ENCODE measurements around the gene OSBPL9. TPM values are rescaled to one million over a fixed set of nuclear protein-coding genes. Genes with fewer than 3 reads are reported as not detected.

Gene OSBPL9
- total and polyA plus RNA-seq, 10 of the 15 experiments (the other 5 are each of a cell fraction or from before 2014, with no cell fraction given): 25.9 to 156 (median 108) TPM

DNA sequence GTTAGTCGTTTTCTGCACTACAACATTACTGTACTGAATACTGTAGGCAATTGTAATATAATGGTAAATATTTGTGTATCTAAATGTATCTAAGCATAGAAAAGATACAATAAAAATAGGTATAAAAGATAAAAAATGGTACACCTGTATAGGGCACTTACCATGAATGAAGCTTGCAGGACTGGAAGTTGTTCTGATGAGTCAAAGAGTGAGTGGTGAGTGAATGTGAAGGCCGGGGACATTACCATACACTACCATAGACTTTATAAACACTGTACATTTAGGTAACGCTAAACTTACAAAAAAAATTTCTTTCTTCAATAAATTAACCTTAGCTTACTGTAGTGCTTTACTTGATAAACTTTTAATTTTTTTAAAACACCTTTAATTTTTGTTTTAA, 13.5 kb downstream of the OSBPL9 start:
- TF ChIP-seq JUNB (IDR thresholded peaks at IDR 0.05): peak; percentile 61
- TF ChIP-seq, protein P1, sequence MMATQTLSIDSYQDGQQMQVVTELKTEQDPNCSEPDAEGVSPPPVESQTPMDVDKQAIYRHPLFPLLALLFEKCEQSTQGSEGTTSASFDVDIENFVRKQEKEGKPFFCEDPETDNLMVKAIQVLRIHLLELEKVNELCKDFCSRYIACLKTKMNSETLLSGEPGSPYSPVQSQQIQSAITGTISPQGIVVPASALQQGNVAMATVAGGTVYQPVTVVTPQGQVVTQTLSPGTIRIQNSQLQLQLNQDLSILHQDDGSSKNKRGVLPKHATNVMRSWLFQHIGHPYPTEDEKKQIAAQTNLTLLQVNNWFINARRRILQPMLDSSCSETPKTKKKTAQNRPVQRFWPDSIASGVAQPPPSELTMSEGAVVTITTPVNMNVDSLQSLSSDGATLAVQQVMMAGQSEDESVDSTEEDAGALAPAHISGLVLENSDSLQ (IDR thresholded peaks at IDR 0.05): no peak
- in situ Hi-C loops (cut with MboI): no loop called here
- SMC1A ChIA-PET (ENCODE audit: uncharacterized antibody, unreplicated experiment): interaction anchor here (0.6 to 2.7 kb wide), 7 partner anchors 9 to 138 kb away, joined by 3 to 7 read pairs (median 5); no protein-coding TSS in a partner anchor

DNA sequence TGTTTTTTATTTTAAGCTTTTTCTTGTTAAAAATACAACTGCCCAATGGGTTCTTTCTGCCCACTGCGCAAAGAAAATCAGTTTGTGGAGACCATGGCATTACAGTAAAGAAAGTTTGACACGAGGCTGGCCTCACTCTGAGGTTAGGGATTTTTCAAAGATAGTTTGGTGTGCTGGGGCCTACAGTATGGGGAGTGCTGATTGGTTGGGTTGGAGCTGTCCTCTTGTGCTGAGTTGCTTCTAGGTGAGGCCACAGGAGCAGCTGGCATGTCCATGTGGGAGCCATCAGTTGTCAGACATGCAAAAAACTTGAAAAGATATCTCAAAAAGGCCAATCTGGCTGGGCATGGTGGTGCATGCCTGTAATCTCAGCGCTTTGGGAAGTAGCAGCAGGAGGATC, 14.0 kb downstream of the OSBPL9 start:
- intact Hi-C loops (cut with micrococcal nuclease; ENCODE audit: unreplicated experiment): no loop called here
- RAD21 ChIA-PET (ENCODE audit: unreplicated experiment): interaction anchor here (2.1 kb wide), 1 partner anchor 139 kb away, joined by 8 read pairs; no protein-coding TSS in a partner anchor
- FAIRE-seq: no peak
- ATAC-seq: no peak
- H3K9ac ChIP-seq (ENCODE audit: control insufficient read depth, insufficient read depth, low read length): no peak overlapping the region
- POLR2A ChIA-PET: interaction anchor here (0.9 kb wide), 1 partner anchor 487 kb away, joined by 3 read pairs; no protein-coding TSS in a partner anchor
- H3K4me3 ChIP-seq: no peak overlapping the region
- H3K79me2 ChIP-seq (ENCODE audit: control insufficient read depth, insufficient read depth, low read length): no peaks in the 10 kb centered on the region; the same call in 1 of the 2 replicates
- no peak for DNase-seq (ENCODE audit: low read depth, low spot score)
- no peaks in the 10 kb centered on the region for H3K9me3 ChIP-seq (replicated peaks; ENCODE audit: control insufficient read depth, insufficient read depth, low read length)
- H2AFZ ChIP-seq (ENCODE audit: control insufficient read depth, low read depth, low read length): no peak overlapping the region
- no peaks in the 10 kb centered on the region for H4K20me1 ChIP-seq (ENCODE audit: control insufficient read depth, insufficient read depth)
- BruUV-seq (replicated peaks): no TSS peak
- H3K27me3 ChIP-seq (replicated peaks in 1 of 2; ENCODE audit: control insufficient read depth in 2 of 2, insufficient read depth in 2 of 2, low read length in 1 of 2): no peaks in the 10 kb centered on the region
- H3K27ac ChIP-seq (ENCODE audit: control insufficient read depth, insufficient read depth): no peak overlapping the region
- H3K4me2 ChIP-seq (ENCODE audit: control insufficient read depth, insufficient read depth): no peak overlapping the region
- SMC1A ChIA-PET (ENCODE audit: uncharacterized antibody, unreplicated experiment): interaction anchor here (0.6 to 2.7 kb wide), 7 partner anchors 9 to 138 kb away, joined by 3 to 7 read pairs (median 5); no protein-coding TSS in a partner anchor
- in situ Hi-C loops (cut with MboI): no loop called here
- H3K36me3 ChIP-seq (ENCODE audit: control insufficient read depth in 2 of 2, insufficient read depth in 2 of 2, low read length in 1 of 2): no peaks in the 10 kb centered on the region
- WGBS (ENCODE audit: insufficient coverage, insufficient replicate concordance, low lambda C conversion rate, missing lambda C conversion rate): 89% methylated on average over 3 of the region's 3 CpGs
- CTCF ChIA-PET: interaction anchor here (0.6 to 2.4 kb wide), 6 partner anchors 11 to 438 kb away, joined by 3 to 19 read pairs (median 3); no protein-coding TSS in a partner anchor
- no peaks in the 10 kb centered on the region for H3K4me1 ChIP-seq (ENCODE audit: control insufficient read depth, insufficient read depth, low read length)
- TF ChIP-seq, protein P2, sequence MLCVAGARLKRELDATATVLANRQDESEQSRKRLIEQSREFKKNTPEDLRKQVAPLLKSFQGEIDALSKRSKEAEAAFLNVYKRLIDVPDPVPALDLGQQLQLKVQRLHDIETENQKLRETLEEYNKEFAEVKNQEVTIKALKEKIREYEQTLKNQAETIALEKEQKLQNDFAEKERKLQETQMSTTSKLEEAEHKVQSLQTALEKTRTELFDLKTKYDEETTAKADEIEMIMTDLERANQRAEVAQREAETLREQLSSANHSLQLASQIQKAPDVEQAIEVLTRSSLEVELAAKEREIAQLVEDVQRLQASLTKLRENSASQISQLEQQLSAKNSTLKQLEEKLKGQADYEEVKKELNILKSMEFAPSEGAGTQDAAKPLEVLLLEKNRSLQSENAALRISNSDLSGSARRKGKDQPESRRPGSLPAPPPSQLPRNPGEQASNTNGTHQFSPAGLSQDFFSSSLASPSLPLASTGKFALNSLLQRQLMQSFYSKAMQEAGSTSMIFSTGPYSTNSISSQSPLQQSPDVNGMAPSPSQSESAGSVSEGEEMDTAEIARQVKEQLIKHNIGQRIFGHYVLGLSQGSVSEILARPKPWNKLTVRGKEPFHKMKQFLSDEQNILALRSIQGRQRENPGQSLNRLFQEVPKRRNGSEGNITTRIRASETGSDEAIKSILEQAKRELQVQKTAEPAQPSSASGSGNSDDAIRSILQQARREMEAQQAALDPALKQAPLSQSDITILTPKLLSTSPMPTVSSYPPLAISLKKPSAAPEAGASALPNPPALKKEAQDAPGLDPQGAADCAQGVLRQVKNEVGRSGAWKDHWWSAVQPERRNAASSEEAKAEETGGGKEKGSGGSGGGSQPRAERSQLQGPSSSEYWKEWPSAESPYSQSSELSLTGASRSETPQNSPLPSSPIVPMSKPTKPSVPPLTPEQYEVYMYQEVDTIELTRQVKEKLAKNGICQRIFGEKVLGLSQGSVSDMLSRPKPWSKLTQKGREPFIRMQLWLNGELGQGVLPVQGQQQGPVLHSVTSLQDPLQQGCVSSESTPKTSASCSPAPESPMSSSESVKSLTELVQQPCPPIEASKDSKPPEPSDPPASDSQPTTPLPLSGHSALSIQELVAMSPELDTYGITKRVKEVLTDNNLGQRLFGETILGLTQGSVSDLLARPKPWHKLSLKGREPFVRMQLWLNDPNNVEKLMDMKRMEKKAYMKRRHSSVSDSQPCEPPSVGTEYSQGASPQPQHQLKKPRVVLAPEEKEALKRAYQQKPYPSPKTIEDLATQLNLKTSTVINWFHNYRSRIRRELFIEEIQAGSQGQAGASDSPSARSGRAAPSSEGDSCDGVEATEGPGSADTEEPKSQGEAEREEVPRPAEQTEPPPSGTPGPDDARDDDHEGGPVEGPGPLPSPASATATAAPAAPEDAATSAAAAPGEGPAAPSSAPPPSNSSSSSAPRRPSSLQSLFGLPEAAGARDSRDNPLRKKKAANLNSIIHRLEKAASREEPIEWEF (IDR thresholded peaks at IDR 0.05; ENCODE audit: insufficient replicate concordance, low read depth, low read length): no peak
- TF ChIP-seq MEF2A (IDR thresholded peaks at IDR 0.05; ENCODE audit: insufficient read depth, low read depth, low read length): no peak
- no peak for TF ChIP-seq FOXM1 (IDR thresholded peaks at IDR 0.05; ENCODE audit: low read depth, low read length)
- TF ChIP-seq, protein P3, sequence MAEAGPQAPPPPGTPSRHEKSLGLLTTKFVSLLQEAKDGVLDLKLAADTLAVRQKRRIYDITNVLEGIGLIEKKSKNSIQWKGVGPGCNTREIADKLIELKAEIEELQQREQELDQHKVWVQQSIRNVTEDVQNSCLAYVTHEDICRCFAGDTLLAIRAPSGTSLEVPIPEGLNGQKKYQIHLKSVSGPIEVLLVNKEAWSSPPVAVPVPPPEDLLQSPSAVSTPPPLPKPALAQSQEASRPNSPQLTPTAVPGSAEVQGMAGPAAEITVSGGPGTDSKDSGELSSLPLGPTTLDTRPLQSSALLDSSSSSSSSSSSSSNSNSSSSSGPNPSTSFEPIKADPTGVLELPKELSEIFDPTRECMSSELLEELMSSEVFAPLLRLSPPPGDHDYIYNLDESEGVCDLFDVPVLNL (IDR thresholded peaks at IDR 0.05; ENCODE audit: low read depth, low read length): no peak

More for the DNA sequence above, 13.5 kb downstream of the OSBPL9 start:
- POLR2A ChIA-PET: interaction anchor here (0.6 kb wide), 1 partner anchor 759 kb away, joined by 3 read pairs; no protein-coding TSS in a partner anchor
- Histone ChIP-seq H2AFZ (ENCODE audit: control insufficient read depth, low read depth, low read length) (no peak overlapping the region), H3K79me2 (ENCODE audit: control insufficient read depth, insufficient read depth, low read length) (no peaks in the 10 kb centered on the region; the same call in 1 of the 2 replicates), H3K9me3 (replicated peaks; ENCODE audit: control insufficient read depth, insufficient read depth, low read length) (no peaks in the 10 kb centered on the region), H3K27me3 (replicated peaks in 1 of 2; ENCODE audit: control insufficient read depth in 2 of 2, insufficient read depth in 2 of 2, low read length in 1 of 2) (no peaks in the 10 kb centered on the region), H3K36me3 (ENCODE audit: control insufficient read depth in 2 of 2, insufficient read depth in 2 of 2, low read length in 1 of 2) (no peaks in the 10 kb centered on the region), H3K4me2 (ENCODE audit: control insufficient read depth, insufficient read depth) (no peak overlapping the region), H3K4me1 (ENCODE audit: control insufficient read depth, insufficient read depth, low read length) (no peaks in the 10 kb centered on the region), H3K4me3 (no peak overlapping the region), H4K20me1 (ENCODE audit: control insufficient read depth, insufficient read depth) (no peaks in the 10 kb centered on the region), H3K9ac (ENCODE audit: control insufficient read depth, insufficient read depth, low read length) (no peak overlapping the region), H3K27ac (ENCODE audit: control insufficient read depth, insufficient read depth) (no peak overlapping the region)
- 84% methylated on average over 3 of the region's 3 CpGs for WGBS (ENCODE audit: insufficient coverage, insufficient replicate concordance, low lambda C conversion rate, missing lambda C conversion rate)
- BruUV-seq (replicated peaks): no TSS peak
- CTCF ChIA-PET: interaction anchor here (0.7 to 2.4 kb wide), 5 partner anchors 12 to 139 kb away, joined by 3 to 19 read pairs (median 3); no protein-coding TSS in a partner anchor
- peak; percentile 47; the same call in 2 of the 3 replicates for ATAC-seq
- FAIRE-seq: no peak
- RAD21 ChIA-PET (ENCODE audit: unreplicated experiment): interaction anchor here (2.1 kb wide), 1 partner anchor 139 kb away, joined by 8 read pairs; no protein-coding TSS in a partner anchor
- no peak for DNase-seq (ENCODE audit: low read depth, low spot score)
- intact Hi-C loops (cut with micrococcal nuclease; ENCODE audit: unreplicated experiment): no loop called here
